ENCODE results near the gene CD72.

CD72 gene

DNA sequence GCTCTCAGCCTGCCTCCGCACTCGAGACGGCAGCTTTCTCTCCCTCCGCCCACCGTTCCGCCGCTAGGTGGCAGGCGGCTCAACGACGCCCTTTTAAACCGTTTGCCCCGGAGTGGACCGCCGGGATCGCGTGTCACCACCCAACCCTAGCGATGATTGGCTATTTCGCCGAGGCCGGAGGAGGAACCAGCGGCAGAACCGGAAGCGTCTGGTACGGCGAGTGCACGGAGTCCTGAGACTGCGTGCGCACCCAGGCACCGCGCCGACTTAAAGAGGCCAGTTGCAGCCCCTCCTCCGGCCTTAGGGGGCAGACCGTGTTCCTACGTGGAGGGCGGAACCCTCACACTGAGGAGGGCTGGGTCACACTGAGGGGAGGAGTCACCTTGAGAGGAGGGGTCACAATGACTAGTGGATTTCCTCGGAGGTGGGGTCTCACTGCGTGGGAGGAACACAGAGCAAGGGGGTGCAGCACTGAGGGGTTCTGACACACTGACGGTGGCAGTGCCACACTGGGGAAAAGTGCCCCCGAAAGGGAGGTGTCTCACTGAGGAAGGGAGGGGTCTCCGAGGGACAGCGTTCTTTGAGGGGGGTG is 14.1 kb downstream of the CD72 start (continued):
- TF ChIP-seq INSM2 (tag by site-specific recombination; IDR thresholded peaks at IDR 0.05) = no peak
- TF ChIP-seq, protein P1, sequence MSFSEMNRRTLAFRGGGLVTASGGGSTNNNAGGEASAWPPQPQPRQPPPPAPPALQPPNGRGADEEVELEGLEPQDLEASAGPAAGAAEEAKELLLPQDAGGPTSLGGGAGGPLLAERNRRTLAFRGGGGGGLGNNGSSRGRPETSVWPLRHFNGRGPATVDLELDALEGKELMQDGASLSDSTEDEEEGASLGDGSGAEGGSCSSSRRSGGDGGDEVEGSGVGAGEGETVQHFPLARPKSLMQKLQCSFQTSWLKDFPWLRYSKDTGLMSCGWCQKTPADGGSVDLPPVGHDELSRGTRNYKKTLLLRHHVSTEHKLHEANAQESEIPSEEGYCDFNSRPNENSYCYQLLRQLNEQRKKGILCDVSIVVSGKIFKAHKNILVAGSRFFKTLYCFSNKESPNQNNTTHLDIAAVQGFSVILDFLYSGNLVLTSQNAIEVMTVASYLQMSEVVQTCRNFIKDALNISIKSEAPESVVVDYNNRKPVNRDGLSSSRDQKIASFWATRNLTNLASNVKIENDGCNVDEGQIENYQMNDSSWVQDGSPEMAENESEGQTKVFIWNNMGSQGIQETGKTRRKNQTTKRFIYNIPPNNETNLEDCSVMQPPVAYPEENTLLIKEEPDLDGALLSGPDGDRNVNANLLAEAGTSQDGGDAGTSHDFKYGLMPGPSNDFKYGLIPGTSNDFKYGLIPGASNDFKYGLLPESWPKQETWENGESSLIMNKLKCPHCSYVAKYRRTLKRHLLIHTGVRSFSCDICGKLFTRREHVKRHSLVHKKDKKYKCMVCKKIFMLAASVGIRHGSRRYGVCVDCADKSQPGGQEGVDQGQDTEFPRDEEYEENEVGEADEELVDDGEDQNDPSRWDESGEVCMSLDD (tag by site-specific recombination; IDR thresholded peaks at IDR 0.05) = peak; percentile 58; the same call in 1 of the 2 replicates
- TF ChIP-seq ZBTB49 (tag by site-specific recombination; IDR thresholded peaks at IDR 0.05; ENCODE audit: low read depth) = no peak
- TF ChIP-seq, protein P2, sequence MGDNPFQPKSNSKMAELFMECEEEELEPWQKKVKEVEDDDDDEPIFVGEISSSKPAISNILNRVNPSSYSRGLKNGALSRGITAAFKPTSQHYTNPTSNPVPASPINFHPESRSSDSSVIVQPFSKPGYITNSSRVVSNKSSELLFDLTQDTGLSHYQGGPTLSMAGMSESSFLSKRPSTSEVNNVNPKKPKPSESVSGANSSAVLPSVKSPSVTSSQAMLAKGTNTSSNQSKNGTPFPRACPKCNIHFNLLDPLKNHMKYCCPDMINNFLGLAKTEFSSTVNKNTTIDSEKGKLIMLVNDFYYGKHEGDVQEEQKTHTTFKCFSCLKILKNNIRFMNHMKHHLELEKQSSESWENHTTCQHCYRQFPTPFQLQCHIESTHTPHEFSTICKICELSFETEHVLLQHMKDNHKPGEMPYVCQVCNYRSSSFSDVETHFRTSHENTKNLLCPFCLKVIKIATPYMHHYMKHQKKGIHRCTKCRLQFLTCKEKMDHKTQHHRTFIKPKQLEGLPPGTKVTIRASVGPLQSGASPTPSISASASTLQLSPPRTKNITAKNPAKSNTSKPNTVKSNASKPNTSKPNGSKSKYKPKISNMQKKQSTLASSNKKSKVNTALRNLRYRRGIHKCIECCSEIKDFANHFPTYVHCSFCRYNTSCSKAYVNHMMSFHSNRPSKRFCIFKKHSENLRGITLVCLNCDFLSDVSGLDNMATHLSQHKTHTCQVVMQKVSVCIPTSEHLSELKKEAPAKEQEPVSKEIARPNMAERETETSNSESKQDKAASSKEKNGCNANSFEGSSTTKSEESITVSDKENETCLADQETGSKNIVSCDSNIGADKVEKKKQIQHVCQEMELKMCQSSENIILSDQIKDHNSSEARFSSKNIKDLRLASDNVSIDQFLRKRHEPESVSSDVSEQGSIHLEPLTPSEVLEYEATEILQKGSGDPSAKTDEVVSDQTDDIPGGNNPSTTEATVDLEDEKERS (tag by site-specific recombination; IDR thresholded peaks at IDR 0.05) = no peak
- TF ChIP-seq KLF8 (tag by site-specific recombination; IDR thresholded peaks at IDR 0.05) = peak; percentile 84
- TF ChIP-seq ZNF629 (tag by site-specific recombination; IDR thresholded peaks at IDR 0.05) = 0 out of 2 replicates have a peak, but pooled peaks have one; percentile 51
- no peak for TF ChIP-seq ZNF776 (tag by site-specific recombination; IDR thresholded peaks at IDR 0.05; ENCODE audit: borderline replicate concordance)
- TF ChIP-seq, protein P3, sequence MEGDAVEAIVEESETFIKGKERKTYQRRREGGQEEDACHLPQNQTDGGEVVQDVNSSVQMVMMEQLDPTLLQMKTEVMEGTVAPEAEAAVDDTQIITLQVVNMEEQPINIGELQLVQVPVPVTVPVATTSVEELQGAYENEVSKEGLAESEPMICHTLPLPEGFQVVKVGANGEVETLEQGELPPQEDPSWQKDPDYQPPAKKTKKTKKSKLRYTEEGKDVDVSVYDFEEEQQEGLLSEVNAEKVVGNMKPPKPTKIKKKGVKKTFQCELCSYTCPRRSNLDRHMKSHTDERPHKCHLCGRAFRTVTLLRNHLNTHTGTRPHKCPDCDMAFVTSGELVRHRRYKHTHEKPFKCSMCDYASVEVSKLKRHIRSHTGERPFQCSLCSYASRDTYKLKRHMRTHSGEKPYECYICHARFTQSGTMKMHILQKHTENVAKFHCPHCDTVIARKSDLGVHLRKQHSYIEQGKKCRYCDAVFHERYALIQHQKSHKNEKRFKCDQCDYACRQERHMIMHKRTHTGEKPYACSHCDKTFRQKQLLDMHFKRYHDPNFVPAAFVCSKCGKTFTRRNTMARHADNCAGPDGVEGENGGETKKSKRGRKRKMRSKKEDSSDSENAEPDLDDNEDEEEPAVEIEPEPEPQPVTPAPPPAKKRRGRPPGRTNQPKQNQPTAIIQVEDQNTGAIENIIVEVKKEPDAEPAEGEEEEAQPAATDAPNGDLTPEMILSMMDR (tag by site-specific recombination; IDR thresholded peaks at IDR 0.05) = peak; percentile 96
- TF ChIP-seq ZBTB20 (tag by site-specific recombination; IDR thresholded peaks at IDR 0.05) = peak; percentile 44; the same call in 1 of the 2 replicates
- TF ChIP-seq MZF1 (tag by site-specific recombination; IDR thresholded peaks at IDR 0.05; ENCODE audit: borderline replicate concordance) = no peak
- no peak for TF ChIP-seq ZNF558 (tag by site-specific recombination; IDR thresholded peaks at IDR 0.05)
- peak; percentile 93 for TF ChIP-seq SP2 (tag by site-specific recombination; IDR thresholded peaks at IDR 0.05)
- peak; percentile 50; the same call in 1 of the 2 replicates for TF ChIP-seq SP7 (tag by site-specific recombination; IDR thresholded peaks at IDR 0.05)
- TF ChIP-seq SP3 (tag by site-specific recombination; IDR thresholded peaks at IDR 0.05) = peak; percentile 92
- no peak for TF ChIP-seq ZNF555 (tag by site-specific recombination; conservative IDR thresholded peaks at IDR 0.05)
- TF ChIP-seq ZFP3 (tag by site-specific recombination; IDR thresholded peaks at IDR 0.05; ENCODE audit: low read depth) = no peak
- peak; percentile 66 for TF ChIP-seq KLF9 (tag by site-specific recombination; IDR thresholded peaks at IDR 0.05; ENCODE audit: low read depth)
- no peak for TF ChIP-seq ZNF426 (tag by site-specific recombination; IDR thresholded peaks at IDR 0.05)
- TF ChIP-seq ZNF404 (tag by site-specific recombination; IDR thresholded peaks at IDR 0.05) = no peak
- TF ChIP-seq ZNF521 (tag by site-specific recombination; IDR thresholded peaks at IDR 0.05) = no peak
- no peak for TF ChIP-seq ZNF416 (tag by site-specific recombination; IDR thresholded peaks at IDR 0.05)
- TF ChIP-seq EGR2 (tag by site-specific recombination; IDR thresholded peaks at IDR 0.05; ENCODE audit: low read depth) = peak; percentile 29; the same call in 1 of the 2 replicates
- no peak for TF ChIP-seq ZNF146 (tag by site-specific recombination; IDR thresholded peaks at IDR 0.05)
- no peak for TF ChIP-seq ZNF544 (tag by site-specific recombination; IDR thresholded peaks at IDR 0.05)
- no peak for TF ChIP-seq ZNF701 (tag by site-specific recombination; IDR thresholded peaks at IDR 0.05)
- no peak for TF ChIP-seq SALL2 (tag by site-specific recombination; IDR thresholded peaks at IDR 0.05; ENCODE audit: borderline replicate concordance)

Measured in HEK293 (cell line).